Measurements from ENCODE around the gene SRC. TPM values are rescaled to one million over a fixed set of nuclear protein-coding genes. Genes with fewer than 3 reads are reported as not detected.

The SRC gene
- total RNA-seq, 1 donor from 2014 or later: 15.4 TPM

DNA sequence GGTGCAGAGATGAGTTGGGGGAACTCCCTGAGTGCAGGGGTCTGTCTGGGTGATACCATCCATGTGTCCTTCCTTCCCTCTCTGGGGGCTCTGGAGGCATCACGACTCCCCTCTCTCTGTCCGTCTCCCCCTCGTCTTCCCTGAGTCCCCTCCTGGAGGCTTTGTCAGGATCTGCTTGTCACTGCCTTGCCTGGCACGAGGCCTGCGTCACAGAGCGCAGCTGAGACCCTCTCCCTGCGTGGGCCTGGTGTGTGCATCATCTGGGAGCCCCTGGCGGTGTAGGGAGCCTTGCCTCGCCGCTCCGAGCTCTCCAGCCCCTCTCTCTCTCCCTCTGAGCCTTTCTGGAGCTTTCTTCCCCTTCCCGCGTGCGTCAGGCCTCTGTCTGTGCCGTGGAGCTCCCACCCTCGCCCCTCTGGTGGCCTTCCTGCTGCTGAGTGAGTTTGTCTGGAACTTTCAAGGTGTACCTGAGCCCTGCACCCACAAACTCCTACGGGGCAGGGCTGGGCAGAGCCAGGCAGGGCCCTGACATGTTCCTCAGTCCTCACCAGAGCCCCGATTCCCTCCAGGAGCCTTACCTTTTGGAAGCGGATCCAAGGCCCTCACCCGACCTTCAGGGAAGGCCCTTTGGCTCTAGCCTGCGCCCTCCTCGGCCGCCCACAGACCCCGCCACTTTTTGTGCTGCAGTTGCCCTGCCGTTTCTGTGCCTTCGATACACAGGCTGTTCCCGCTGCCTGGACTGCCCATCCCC lies 70.3 kb downstream of the SRC start:
- Histone ChIP-seq H3K27me3 (peaks cover 14% of the 10 kb centered on the region), H3K4me3 (no peak overlapping the region), H3K36me3 (no peaks in the 10 kb centered on the region), H3K4me1 (peaks cover 63% of the 10 kb centered on the region), H3K9ac (no peak overlapping the region), H4K20me1 (ENCODE audit: low read depth) (no peaks in the 10 kb centered on the region), H3K4me2 (no peak overlapping the region), H3F3A (ENCODE audit: low read depth) (peaks cover 42% of the 10 kb centered on the region), H3K27ac (no peak overlapping the region), H2AFZ (replicated peaks) (no peak overlapping the region), H3K79me2 (ENCODE audit: low read depth) (no peaks in the 10 kb centered on the region), H3K9me3 (ENCODE audit: low read depth) (no peaks in the 10 kb centered on the region)
- Mint-ChIP-seq H3K9me3 (peaks cover 2% of the 10 kb centered on the region), H3K36me3 (no peaks in the 10 kb centered on the region), H3K27me3 (ENCODE audit: insufficient read depth, low read depth) (peaks cover 4% of the 10 kb centered on the region), H3K27ac (peak overlapping the region; percentile 76), H3K4me3 (peak overlapping the region; percentile 28), H3K4me1 (peaks cover 22% of the 10 kb centered on the region)
- no peak for DNase-seq (ENCODE audit: low spot score)
- TF ChIP-seq EZH2phosphoT487 (IDR thresholded peaks at IDR 0.05): no peak
- TF ChIP-seq EZH2 (IDR thresholded peaks at IDR 0.05): no peak
- TF ChIP-seq, protein P1, sequence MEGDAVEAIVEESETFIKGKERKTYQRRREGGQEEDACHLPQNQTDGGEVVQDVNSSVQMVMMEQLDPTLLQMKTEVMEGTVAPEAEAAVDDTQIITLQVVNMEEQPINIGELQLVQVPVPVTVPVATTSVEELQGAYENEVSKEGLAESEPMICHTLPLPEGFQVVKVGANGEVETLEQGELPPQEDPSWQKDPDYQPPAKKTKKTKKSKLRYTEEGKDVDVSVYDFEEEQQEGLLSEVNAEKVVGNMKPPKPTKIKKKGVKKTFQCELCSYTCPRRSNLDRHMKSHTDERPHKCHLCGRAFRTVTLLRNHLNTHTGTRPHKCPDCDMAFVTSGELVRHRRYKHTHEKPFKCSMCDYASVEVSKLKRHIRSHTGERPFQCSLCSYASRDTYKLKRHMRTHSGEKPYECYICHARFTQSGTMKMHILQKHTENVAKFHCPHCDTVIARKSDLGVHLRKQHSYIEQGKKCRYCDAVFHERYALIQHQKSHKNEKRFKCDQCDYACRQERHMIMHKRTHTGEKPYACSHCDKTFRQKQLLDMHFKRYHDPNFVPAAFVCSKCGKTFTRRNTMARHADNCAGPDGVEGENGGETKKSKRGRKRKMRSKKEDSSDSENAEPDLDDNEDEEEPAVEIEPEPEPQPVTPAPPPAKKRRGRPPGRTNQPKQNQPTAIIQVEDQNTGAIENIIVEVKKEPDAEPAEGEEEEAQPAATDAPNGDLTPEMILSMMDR (IDR thresholded peaks at IDR 0.05): no peak

DNA sequence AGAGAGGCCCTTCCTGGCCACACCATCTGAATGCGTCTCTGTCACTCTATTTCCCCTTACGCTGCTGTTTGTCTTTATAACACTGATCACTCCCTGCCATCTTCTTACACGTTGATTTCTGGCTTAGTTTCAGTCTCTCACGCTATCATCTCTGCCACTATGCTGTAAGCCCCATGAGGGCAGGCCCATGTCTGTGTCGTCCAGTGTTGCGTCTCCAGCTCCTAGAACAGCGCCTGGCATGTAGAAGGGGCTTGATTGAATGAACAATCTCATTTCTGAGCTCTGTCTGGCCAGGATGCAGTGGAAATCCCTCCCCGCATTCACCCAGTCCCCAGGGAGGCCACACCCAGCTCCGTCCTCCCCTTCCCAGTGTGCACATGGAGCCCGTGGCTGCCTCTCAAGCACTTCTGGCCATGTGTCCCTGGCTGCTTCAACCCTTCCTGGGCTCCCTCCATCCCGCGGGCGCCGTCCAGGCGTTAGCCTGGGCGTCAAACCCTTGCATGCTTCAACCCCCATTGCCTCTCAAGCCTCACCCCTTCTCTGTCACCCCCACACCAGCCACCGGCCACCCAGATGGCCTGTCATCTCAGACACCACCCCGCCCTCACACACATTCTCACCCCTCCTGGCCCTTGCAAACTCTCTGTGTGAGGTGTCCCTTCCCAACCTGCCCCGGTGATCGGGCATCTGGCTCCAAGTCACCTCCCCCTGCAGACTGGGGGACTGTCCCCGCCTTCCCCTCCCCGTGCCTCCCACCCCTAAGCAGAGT lies 71.1 kb downstream of the SRC start:
- no peak for DNase-seq (ENCODE audit: low spot score)

DNA sequence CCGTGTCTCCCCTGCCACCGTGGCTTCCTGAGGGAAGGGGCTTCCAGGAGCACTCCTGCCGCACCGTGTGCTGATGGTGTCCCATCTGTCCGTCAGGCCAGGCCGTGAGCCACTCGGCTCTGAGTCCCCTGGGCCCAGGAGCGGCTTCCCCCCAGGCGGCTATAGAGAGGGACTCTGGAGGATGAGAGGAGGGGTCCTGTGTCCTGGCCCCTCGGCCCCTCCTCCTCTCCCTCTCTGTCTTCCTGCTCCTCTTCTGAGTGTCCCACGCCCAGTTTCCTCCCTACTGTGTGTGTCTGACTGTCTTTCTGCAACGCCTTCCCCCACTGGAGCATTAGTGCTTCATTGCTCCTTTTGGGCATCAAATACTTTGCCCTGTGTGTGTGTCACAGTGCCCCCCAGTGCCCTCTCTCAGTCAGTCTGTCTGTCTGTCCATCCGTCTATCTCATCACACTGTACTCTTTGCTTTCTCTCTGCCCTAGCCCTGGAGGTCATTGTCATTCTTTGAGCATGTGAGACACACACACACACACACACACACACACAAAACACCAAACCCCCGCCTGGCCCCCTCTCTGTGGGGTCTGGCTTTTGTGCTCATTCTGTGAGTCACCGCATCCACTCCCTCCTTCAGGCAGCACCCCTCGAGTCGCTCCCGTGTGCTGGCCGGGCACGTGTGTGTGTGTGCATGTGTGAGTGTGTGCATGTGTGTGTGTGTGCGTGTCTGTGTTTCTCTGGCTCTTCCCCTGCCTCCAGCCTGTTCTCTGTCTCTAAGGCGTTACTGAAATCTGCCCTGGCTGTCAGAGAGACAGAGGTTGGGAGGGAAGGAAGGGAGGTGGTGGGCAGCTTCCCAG lies 71.9 kb downstream of the SRC start:
- peaks cover 35% of the 10 kb centered on the region for H3K4me1 Mint-ChIP-seq

More for the DNA sequence above, 71.1 kb downstream of the SRC start:
- H3K4me1 Mint-ChIP-seq: peaks cover 30% of the 10 kb centered on the region
- peaks cover 2% of the 10 kb centered on the region for H3K9me3 Mint-ChIP-seq
- Histone ChIP-seq H3K4me2 (no peak overlapping the region), H3K36me3 (no peaks in the 10 kb centered on the region), H3K9ac (no peak overlapping the region), H3F3A (ENCODE audit: low read depth) (peaks cover 36% of the 10 kb centered on the region), H3K27ac (no peak overlapping the region), H4K20me1 (ENCODE audit: low read depth) (no peaks in the 10 kb centered on the region), H3K4me3 (no peak overlapping the region), H3K79me2 (ENCODE audit: low read depth) (no peaks in the 10 kb centered on the region), H3K4me1 (peaks cover 67% of the 10 kb centered on the region), H3K9me3 (ENCODE audit: low read depth) (no peaks in the 10 kb centered on the region), H3K27me3 (peaks cover 14% of the 10 kb centered on the region), H2AFZ (replicated peaks) (no peak overlapping the region)
- peaks cover 7% of the 10 kb centered on the region for H3K27me3 Mint-ChIP-seq (ENCODE audit: insufficient read depth, low read depth)
- H3K27ac Mint-ChIP-seq: peak overlapping the region; percentile 76
- no peaks in the 10 kb centered on the region for H3K36me3 Mint-ChIP-seq
- H3K4me3 Mint-ChIP-seq: peak overlapping the region; percentile 28
- TF ChIP-seq, protein P1 (IDR thresholded peaks at IDR 0.05): no peak
- TF ChIP-seq EZH2 (IDR thresholded peaks at IDR 0.05): no peak
- no peak for TF ChIP-seq EZH2phosphoT487 (IDR thresholded peaks at IDR 0.05)

More for the DNA sequence above, 71.9 kb downstream of the SRC start:
- Histone ChIP-seq H2AFZ (replicated peaks) (no peak overlapping the region), H3F3A (ENCODE audit: low read depth) (peaks cover 28% of the 10 kb centered on the region), H3K9ac (no peak overlapping the region), H3K36me3 (no peaks in the 10 kb centered on the region), H3K79me2 (ENCODE audit: low read depth) (no peaks in the 10 kb centered on the region), H3K4me3 (no peak overlapping the region), H3K4me2 (no peak overlapping the region), H3K9me3 (ENCODE audit: low read depth) (no peaks in the 10 kb centered on the region), H3K27ac (no peak overlapping the region), H3K4me1 (peaks cover 66% of the 10 kb centered on the region), H4K20me1 (ENCODE audit: low read depth) (no peaks in the 10 kb centered on the region), H3K27me3 (peaks cover 14% of the 10 kb centered on the region)
- Mint-ChIP-seq H3K4me3 (no peak overlapping the region), H3K27me3 (ENCODE audit: insufficient read depth, low read depth) (peaks cover 11% of the 10 kb centered on the region), H3K9me3 (peaks cover 2% of the 10 kb centered on the region), H3K27ac (no peak overlapping the region), H3K36me3 (no peaks in the 10 kb centered on the region)
- TF ChIP-seq, protein P1 (IDR thresholded peaks at IDR 0.05): no peak
- no peak for TF ChIP-seq EZH2phosphoT487 (IDR thresholded peaks at IDR 0.05)
- no peak for TF ChIP-seq EZH2 (IDR thresholded peaks at IDR 0.05)
- DNase-seq (ENCODE audit: low spot score): peak; percentile 43
